Esophagus squamous epithelium (tissue), 4 donors: ENCODE results near the gene TES.

ENCODE experiments used
- CTCF ChIP-seq, 6 experiments: fragments of 450-650 bp in 4 of 6; fragments of 200-600 bp in 2 of 6; sonication (generic) in 2 of 6; IDR thresholded peaks; one replicate each; pipeline ENCODE4 v1.5.1; 2016 to 2019; ENCODE audit warnings: antibody characterized with exemption in 6 of 6, mild to moderate bottlenecking in 4 of 6, moderate library complexity in 4 of 6
- POLR2A ChIP-seq, 4 donors: fragments of 450-650 bp; IDR thresholded peaks; one replicate each; pipeline ENCODE4 v1.6.1; 2017; ENCODE audit warnings: antibody characterized with exemption in 4 of 4, mild to moderate bottlenecking in 4 of 4, moderate library complexity in 3 of 4

GRCh38 chr7:116246357-116246756, 36.0 kb downstream of the TES start:
- TF ChIP-seq CTCF (IDR thresholded peaks at IDR 0.05), result no peak
- TF ChIP-seq POLR2A (IDR thresholded peaks at IDR 0.05), result no peak
